GM21360 (cell line): Measurements from ENCODE around the gene TIPARP.

Experiments used
- ATAC-seq: cut with Tn5 transposase; IDR thresholded peaks from one replicate; pipeline ENCODE4 v1.9.1; 2021; ENCODE audit warnings: mild to moderate bottlenecking, moderate library complexity; ENCODE audit not compliant: unreplicated experiment

Gene TIPARP

GRCh38 chr3:156675830-156676767 lies 1.7 kb downstream of the TIPARP start:
- ATAC-seq: no peak

DNA sequence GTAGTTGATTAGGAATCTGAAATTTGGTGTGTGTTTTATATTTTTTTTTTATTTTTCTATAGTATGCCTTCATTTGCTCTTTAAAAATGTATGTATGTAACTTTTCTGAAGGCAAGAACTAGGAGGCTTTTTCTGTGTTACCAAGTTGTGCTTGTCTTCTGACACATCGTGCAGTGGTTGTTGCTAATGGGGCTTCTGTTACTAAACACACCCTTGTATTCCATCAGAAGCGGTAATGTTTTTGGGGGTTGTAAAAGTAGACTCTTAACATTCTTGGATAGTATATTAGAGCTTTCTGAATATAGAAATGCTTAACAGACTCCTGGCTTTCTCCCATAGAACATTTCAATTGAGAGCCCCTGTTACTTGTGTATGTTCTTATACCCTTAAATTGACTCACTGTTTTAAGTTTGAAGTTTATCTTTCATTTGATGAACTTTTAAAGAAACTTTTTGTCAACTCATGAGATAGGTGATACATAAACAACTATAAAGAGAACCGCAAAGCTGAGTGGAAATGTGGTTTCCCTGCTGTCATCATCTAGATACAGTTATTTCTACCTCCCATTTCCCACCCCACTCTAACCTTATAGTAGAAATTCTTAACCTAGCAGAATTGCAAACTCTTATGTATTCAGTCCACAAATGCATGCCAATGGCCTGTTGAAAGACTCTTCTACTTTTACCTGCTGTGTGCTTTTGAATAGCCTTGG lies 2.5 kb downstream of the TIPARP start:
- no peak for ATAC-seq

DNA sequence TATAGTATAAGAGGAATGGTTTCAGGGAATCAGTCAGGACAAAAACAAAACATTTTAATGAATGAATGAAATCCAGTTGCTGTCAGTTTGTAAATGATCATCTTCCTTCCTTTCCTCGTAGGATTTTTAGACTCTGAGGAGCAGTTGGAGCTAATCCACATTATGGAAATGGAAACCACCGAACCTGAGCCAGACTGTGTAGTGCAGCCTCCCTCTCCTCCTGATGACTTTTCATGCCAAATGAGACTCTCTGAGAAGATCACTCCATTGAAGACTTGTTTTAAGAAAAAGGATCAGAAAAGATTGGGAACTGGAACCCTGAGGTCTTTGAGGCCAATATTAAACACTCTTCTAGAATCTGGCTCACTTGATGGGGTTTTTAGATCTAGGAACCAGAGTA lies 3.1 kb downstream of the TIPARP start:
- no peak for ATAC-seq

DNA sequence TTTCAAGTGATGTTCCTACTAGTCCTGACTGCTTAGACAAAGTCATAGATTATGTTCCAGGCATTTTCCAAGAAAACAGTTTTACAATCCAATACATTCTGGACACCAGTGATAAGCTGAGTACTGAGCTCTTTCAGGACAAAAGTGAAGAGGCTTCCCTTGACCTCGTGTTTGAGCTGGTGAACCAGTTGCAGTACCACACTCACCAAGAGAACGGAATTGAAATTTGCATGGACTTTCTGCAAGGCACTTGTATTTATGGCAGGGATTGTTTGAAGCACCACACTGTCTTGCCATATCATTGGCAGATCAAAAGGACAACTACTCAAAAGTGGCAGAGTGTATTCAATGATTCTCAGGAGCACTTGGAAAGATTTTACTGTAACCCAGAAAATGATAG lies 3.8 kb downstream of the TIPARP start:
- no peak for ATAC-seq

DNA sequence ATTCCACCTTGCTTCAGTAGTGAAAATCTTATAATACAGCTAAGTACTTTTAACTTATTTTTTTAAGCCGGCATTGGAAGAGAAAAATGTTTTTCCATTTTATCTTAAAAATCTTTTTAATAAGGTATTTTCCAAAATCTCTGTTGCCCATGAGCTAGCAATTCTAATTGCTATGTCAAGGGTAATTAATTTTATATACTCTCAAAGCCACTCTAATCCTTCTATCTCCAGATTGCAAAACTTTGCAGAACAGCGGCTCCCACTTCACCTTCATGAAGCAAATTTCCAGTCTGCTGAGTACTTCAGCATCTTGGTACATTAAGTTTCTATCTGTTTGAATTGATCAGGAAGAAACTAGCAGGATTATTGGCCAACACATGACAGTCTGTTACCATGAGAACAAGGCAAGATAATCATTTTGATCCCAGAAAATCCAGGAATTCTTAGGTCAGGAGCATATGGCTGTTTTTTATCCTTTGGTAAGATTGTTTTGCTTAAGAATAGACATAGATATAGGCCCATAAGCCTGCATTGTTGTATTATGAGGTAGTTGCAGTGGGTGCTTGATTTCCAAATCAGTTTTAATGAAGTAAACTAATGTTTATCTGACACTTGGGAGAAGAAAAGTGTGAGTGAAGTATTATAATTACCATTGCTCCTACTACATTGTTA lies 6.0 kb downstream of the TIPARP start:
- no peak for ATAC-seq

DNA sequence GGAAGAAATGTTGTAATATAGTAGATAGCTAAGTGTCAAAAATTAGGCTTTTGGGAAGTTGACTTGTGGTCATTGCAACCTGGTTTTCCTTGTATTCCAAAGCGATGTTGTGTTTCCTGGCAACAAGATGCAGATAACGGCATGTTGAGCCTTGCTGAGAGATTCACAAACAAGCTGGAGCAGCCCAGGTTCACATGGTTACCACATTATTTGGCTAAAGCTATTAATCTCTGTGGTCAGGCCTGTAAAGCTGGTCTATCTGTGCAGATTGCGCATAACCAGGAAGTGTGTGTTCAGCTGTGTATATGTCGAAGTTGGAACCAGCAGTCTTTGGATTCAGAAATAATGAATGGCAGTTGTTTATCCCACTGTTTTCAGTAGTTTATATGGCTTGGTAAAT lies 6.6 kb downstream of the TIPARP start:
- peak; percentile 45 for ATAC-seq

- no peak for ATAC-seq
Observed at GRCh38 chr3:156682501-156682900, 8.1 kb downstream of the TIPARP start.

DNA sequence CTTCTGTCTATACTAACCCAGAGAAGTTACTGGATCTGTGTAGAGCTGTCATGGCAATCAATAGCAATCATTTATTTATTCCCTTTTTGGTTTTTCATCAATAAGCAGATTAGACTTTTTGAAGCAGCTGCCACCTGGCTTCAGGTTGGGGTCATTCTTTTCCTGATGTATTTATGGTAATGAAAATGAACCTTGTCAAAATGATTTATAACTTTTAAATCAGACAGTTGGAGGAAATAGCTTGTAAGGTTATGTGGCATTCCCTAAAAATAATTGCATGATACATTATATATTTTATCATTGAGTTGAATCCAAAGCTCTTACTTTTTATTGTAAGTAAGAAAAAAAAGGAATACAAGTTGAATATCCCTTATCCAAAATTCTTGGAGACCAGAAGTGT lies 8.6 kb downstream of the TIPARP start:
- ATAC-seq: no peak

GRCh38 chr3:156685198-156685597 lies 10.8 kb downstream of the TIPARP start:
- no peak for ATAC-seq

DNA sequence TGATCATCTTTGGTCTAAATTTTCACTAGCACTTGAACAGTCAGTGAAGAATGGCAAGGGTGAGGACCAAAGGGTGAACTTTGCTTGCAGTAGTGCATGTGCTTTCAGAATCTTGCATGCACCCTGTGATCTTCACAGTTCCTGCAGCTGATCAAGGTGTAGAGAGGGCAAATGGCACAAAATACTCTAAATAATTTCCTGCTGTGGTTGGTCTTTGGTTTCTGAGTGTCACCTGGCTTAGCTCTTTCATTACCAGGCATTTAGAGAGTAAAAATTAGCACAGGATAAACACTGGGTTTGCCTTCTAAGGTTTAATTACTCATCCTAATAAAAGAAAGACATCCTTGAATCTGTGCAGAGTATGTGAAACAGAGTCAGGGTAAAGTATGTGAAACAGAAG lies 11.4 kb downstream of the TIPARP start:
- ATAC-seq: no peak

DNA sequence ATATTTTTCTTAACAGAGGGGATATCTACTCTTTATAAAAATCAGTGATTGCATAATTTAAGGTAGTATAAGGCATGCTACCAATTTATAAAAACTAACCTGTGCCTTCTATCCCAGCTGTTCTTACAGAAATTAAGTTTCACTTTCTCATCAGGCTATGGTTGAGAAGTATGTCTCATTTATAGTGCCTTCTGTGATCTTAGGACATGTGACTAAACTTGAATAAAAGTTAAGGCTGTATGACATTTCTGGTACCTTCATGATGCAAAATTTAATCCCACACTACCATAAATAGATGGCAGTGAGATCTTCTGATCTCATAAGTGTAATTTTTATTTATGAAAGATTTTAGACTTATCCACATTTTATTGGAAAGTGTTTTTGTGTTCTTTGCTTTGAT lies 12.6 kb downstream of the TIPARP start:
- ATAC-seq: peak; percentile 39

DNA sequence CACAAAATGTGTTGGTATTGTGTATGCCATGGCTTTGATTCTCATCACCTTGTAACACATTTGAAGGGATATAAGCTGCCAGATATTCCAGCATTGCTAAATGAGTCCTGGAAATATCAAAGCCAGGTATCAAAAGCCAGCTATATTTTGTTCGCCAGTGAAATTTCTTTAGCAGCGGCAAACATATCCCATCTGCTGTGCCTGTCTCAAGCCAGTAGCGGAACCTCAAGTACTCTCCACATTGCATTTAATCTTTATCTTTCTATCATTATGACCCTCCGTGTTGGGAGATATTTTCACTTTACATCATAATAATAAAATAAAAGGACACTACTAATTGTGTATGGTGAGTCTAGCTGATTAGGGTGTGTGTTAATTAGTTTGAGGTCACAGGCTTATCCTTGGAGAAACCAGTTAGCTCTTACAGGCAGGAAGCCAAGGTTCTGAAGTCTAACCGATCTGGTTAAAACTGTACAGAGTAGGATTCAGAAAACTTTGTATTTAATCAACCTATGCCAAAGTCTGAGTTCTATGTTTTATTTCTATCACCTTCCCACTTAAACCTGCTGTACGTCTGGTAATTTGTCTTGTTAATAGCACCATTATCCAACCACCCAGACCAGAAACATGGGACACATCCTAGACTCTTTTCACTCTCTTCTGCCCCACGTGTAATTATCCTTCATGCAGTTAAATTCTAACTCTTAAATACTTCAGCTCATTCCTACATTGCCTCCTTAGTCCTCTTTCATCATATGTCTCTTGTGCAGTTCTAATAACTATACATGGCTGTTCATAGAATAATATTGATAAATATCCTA lies 14.5 kb downstream of the TIPARP start:
- ATAC-seq: no peak

GRCh38 chr3:156689608-156690007 lies 15.2 kb downstream of the TIPARP start:
- no peak for ATAC-seq

DNA sequence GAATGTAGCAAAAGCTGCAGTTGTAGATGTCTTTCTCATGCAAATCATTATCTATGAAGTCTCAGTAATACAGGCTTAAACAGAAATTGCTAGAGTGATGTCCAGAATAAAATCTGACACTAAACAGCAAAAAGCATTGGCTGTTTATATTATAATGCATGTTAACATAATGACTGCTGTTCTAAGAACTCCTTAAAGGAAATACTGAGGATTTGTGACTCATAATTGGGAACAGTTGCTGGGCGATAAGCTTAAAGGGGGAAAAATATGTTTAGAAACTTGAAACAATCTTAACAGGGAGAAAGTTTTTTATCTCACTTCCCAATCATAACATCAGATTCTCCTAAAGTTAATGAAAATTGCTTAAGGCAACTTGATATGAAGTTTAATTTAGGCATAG lies 17.5 kb downstream of the TIPARP start:
- ATAC-seq: no peak

DNA sequence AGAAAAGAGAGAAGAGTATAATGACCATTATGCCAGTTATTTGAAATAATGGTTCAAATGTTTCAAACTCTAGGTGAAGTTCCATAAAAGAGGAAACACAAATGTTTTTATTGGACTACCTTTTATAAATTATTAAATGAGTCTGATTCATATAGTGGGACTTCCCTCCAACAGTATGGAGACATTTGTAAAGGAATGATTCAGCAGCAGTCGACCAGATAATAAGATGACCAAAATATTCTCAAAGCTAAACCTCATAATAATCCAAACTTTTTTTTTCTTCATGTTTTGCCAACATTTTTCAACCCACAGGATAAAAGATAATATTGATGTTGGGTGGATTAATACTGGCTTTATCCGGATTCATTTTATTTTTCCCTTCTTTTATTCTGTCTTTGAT lies 18.8 kb downstream of the TIPARP start:
- ATAC-seq: no peak

GRCh38 chr3:156694536-156694935 lies 20.1 kb downstream of the TIPARP start:
- no peak for ATAC-seq

DNA sequence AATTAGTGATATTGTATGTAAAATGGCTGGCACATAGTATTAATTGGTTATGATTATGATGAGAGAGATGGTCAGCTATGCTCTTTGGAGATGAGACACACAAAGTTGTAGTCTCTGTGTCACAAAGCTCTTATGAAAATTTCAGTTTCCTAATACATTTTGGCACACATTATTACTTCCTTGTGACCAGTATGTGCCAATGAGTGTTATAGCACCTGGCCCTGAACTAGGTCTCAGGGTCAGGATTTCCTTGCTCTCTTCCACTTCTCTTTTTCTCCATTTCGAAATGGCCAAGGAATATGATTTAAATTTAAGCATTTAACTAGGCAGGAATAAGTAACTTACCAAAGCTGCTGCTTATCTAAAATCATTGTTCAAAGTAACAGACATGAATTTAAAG lies 28.0 kb downstream of the TIPARP start:
- ATAC-seq: no peak

DNA sequence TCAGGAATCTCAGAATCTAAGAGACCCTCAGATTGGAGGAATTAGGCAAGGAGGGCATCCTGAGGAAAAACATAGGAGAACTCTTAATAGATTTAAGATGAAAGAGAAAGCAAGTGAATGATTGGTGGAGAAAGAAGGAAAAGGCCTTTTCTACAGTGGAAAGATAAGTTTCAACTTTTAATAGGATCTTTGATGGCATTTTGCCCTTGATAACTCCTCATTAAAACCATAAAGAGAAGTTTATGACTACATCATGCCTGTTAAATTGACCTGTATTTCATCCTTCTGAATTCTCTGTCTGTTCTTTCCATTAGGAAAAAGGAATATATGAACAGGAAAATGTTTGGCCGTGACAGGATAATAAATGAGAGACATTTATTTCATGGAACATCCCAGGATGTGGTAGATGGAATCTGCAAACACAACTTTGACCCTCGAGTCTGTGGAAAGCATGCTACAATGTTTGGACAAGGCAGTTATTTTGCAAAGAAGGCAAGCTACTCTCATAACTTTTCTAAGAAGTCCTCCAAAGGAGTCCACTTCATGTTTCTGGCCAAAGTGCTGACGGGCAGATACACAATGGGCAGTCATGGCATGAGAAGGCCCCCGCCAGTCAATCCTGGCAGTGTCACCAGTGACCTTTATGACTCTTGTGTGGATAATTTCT lies 30.1 kb downstream of the TIPARP start:
- ATAC-seq: no peak

GRCh38 chr3:156705761-156706616 lies 31.6 kb downstream of the TIPARP start:
- peak; percentile 73 for ATAC-seq
